B cell (primary cell): ENCODE results near the gene PTPRT.

Source experiments
- EZH2 ChIP-seq: IDR thresholded peaks from 2 replicates; pipeline ENCODE4 v1.6.1; 2012; ENCODE audit warnings: borderline replicate concordance, low read depth, mild to moderate bottlenecking, moderate library complexity, low read length; ENCODE audit not compliant: insufficient read depth, poor library complexity, severe bottlenecking
- TF ChIP-seq, protein P1 (sequence below): fragments of 200-600 bp; IDR thresholded peaks from one replicate; pipeline ENCODE4 v1.8.0; 2022; ENCODE audit warnings: antibody characterized with exemption, mild to moderate bottlenecking

- TF ChIP-seq, protein P1, sequence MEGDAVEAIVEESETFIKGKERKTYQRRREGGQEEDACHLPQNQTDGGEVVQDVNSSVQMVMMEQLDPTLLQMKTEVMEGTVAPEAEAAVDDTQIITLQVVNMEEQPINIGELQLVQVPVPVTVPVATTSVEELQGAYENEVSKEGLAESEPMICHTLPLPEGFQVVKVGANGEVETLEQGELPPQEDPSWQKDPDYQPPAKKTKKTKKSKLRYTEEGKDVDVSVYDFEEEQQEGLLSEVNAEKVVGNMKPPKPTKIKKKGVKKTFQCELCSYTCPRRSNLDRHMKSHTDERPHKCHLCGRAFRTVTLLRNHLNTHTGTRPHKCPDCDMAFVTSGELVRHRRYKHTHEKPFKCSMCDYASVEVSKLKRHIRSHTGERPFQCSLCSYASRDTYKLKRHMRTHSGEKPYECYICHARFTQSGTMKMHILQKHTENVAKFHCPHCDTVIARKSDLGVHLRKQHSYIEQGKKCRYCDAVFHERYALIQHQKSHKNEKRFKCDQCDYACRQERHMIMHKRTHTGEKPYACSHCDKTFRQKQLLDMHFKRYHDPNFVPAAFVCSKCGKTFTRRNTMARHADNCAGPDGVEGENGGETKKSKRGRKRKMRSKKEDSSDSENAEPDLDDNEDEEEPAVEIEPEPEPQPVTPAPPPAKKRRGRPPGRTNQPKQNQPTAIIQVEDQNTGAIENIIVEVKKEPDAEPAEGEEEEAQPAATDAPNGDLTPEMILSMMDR: no peak
- no peak for TF ChIP-seq EZH2
Observed at GRCh38 chr20:42376131-42376530, 813.6 kb downstream of the PTPRT start.
